Kidney epithelial cell (primary cell): ENCODE measurements around the gene MYL9. TPM values are rescaled to one million over a fixed set of nuclear protein-coding genes. Genes with fewer than 3 reads are reported as not detected.
A peak's percentile ranks its signal among the peaks of the same experiment; 100 is the strongest.

Source experiments
- DNase-seq: peaks from one replicate; pipeline ENCODE4 v3.0.0-alpha.2; 2010; ENCODE audit warnings: low read depth
- H3K27me3 ChIP-seq: 2 replicates; pipeline ENCODE4 v1.6.0; 2011; ENCODE audit warnings: low read length; ENCODE audit not compliant: control insufficient read depth, insufficient read depth
- H3K36me3 ChIP-seq: 2 replicates; pipeline ENCODE4 v1.5.1; 2011; ENCODE audit warnings: low read length; ENCODE audit not compliant: control insufficient read depth, insufficient read depth
- H3K4me3 ChIP-seq: 2 replicates; pipeline ENCODE4 v1.5.1; 2011; ENCODE audit warnings: low read depth, mild to moderate bottlenecking, control low read depth, low read length
- total RNA-seq: library from RNA; depleted of rRNA; stranded (reverse); fragments of >200 nt; gene quantifications from 2 replicates; pipeline ENCODE4 v1.2.3, GENCODE V29; 2015
- TF ChIP-seq, protein P1 (sequence below): IDR thresholded peaks from 2 replicates; pipeline ENCODE4 v1.5.1; 2011; ENCODE audit warnings: mild to moderate bottlenecking, moderate library complexity, low read length, control low read depth, inconsistent platforms; ENCODE audit not compliant: insufficient read depth, poor library complexity, severe bottlenecking

Gene MYL9
- total RNA-seq, 1 donor from 2014 or later, result 58.5 TPM

- no peak overlapping the region for H3K4me3 ChIP-seq
- no peaks in the 10 kb centered on the region for H3K27me3 ChIP-seq
- TF ChIP-seq, protein P1, sequence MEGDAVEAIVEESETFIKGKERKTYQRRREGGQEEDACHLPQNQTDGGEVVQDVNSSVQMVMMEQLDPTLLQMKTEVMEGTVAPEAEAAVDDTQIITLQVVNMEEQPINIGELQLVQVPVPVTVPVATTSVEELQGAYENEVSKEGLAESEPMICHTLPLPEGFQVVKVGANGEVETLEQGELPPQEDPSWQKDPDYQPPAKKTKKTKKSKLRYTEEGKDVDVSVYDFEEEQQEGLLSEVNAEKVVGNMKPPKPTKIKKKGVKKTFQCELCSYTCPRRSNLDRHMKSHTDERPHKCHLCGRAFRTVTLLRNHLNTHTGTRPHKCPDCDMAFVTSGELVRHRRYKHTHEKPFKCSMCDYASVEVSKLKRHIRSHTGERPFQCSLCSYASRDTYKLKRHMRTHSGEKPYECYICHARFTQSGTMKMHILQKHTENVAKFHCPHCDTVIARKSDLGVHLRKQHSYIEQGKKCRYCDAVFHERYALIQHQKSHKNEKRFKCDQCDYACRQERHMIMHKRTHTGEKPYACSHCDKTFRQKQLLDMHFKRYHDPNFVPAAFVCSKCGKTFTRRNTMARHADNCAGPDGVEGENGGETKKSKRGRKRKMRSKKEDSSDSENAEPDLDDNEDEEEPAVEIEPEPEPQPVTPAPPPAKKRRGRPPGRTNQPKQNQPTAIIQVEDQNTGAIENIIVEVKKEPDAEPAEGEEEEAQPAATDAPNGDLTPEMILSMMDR, result peak; percentile 33
- H3K36me3 ChIP-seq, result no peaks in the 10 kb centered on the region
- DNase-seq, result no peak
Measured at GRCh38 chr20:36591854-36592641, 50.7 kb downstream of the MYL9 start.

GRCh38 chr20:36593347-36593929 lies 52.1 kb downstream of the MYL9 start:
- TF ChIP-seq, protein P1, result no peak
- no peak overlapping the region for H3K4me3 ChIP-seq
- no peak for DNase-seq
- H3K27me3 ChIP-seq, result no peaks in the 10 kb centered on the region
- no peaks in the 10 kb centered on the region for H3K36me3 ChIP-seq

GRCh38 chr20:36599912-36600345 lies 58.6 kb downstream of the MYL9 start:
- no peak for DNase-seq
- TF ChIP-seq, protein P1, result no peak
- H3K27me3 ChIP-seq, result no peaks in the 10 kb centered on the region

More at GRCh38 chr20:36599912-36600345, 58.6 kb downstream of the MYL9 start:
- H3K4me3 ChIP-seq, result no peak overlapping the region
- no peaks in the 10 kb centered on the region for H3K36me3 ChIP-seq

Other genes with a start within 250 kb of the MYL9 start
- 78.4 and 98.7 TPM in 2 replicates for gene DLGAP4, start 235.2 kb upstream of the MYL9 start, total RNA-seq
- gene TGIF2, start 32.1 kb downstream of the MYL9 start, total RNA-seq, result 21.2 and 22.0 TPM in 2 replicates
- 123 and 162 TPM in 2 replicates for gene RAB5IF, start 64.3 kb downstream of the MYL9 start, total RNA-seq
- gene SLA2, start 104.7 kb downstream of the MYL9 start, total RNA-seq, result 0.08 TPM in 1 of 2 replicates, not detected in the other
- 17.2 and 20.2 TPM in 2 replicates for gene NDRG3, start 204.6 kb downstream of the MYL9 start, total RNA-seq
- gene DSN1, start 232.2 kb downstream of the MYL9 start, total RNA-seq, result 8.4 and 9.5 TPM in 2 replicates